Tibial nerve (tissue), 4 donors: ENCODE measurements around the gene SENP6. TPM values are rescaled to one million over a fixed set of nuclear protein-coding genes. Genes with fewer than 3 reads are reported as not detected.
A peak's percentile ranks its signal among the peaks of the same experiment; 100 is the strongest.
"Not testable (repeated sequence)": the region's sequence is repeated elsewhere in the genome, so short reads cannot be mapped to it uniquely, and the experiment has no call there.

ENCODE experiments used
- DNase-seq, 2 donors: peaks; one replicate each; pipeline ENCODE4 v3.0.0-alpha.2; 2019; ENCODE audit warnings: low spot score in 2 of 2
- H3K27ac ChIP-seq, 4 donors: fragments of 200-600 bp; sonication (generic) in 3 of 4; one replicate each; pipeline ENCODE4 v1.5.1; 2017 to 2019; ENCODE audit warnings: mild to moderate bottlenecking in 1 of 4
- H3K27me3 ChIP-seq, 2 donors: fragments of 200-600 bp; sonication (generic) in 1 of 2; one replicate each; pipeline versions ENCODE4 v1.5.1 to v1.6.0; 2017 to 2019
- H3K36me3 ChIP-seq, 3 donors: fragments of 200-600 bp; sonication (generic); one replicate each; pipeline ENCODE4 v1.5.1; 2018 to 2019
- H3K4me1 ChIP-seq, 4 donors: fragments of 200-600 bp; sonication (generic) in 3 of 4; one replicate each; pipeline ENCODE4 v1.5.1; 2017 to 2019
- H3K4me3 ChIP-seq, 4 donors: fragments of 200-600 bp; sonication (generic) in 3 of 4; one replicate each; pipeline ENCODE4 v1.5.1; 2017 to 2019; ENCODE audit warnings: mild to moderate bottlenecking in 1 of 4, moderate library complexity in 1 of 4
- H3K9me3 ChIP-seq, 4 donors: fragments of 200-600 bp; sonication (generic) in 3 of 4; one replicate each; pipeline ENCODE4 v1.5.1; 2017 to 2019
- EP300 ChIP-seq, 2 donors: sonication (generic); formaldehyde crosslinking; IDR thresholded peaks; one replicate each; pipeline ENCODE4 v1.6.1; 2017; ENCODE audit warnings: antibody characterized with exemption in 2 of 2, mild to moderate bottlenecking in 1 of 2
- POLR2A ChIP-seq, 2 donors: fragments of 450-650 bp; IDR thresholded peaks; one replicate each; pipeline ENCODE4 v1.6.1; 2017; ENCODE audit warnings: antibody characterized with exemption in 2 of 2, mild to moderate bottlenecking in 2 of 2, moderate library complexity in 2 of 2
- WGBS, 2 donors: methylation state at CpG; one replicate each; pipeline ENCODE4 v1.1.5; 2018; 5-methylcytosine and 5-hydroxymethylcytosine counted together
- total RNA-seq, 4 donors: library from RNA; depleted of rRNA; stranded (reverse); fragments of >200 nt; gene quantifications; one replicate each; pipeline ENCODE4 v1.1.0, GENCODE V29; 2016
- TF ChIP-seq, protein P1 (sequence below), 5 experiments: fragments of 200-600 bp in 3 of 5; fragments of 450-650 bp in 2 of 5; sonication (generic) in 3 of 5; IDR thresholded peaks; one replicate each; pipeline ENCODE4 v1.5.1; 2016 to 2019; ENCODE audit warnings: antibody characterized with exemption in 5 of 5, mild to moderate bottlenecking in 3 of 5, moderate library complexity in 2 of 5

Gene SENP6
- total RNA-seq, 4 donors from 2014 or later = 107 to 171 (median 142) TPM

DNA sequence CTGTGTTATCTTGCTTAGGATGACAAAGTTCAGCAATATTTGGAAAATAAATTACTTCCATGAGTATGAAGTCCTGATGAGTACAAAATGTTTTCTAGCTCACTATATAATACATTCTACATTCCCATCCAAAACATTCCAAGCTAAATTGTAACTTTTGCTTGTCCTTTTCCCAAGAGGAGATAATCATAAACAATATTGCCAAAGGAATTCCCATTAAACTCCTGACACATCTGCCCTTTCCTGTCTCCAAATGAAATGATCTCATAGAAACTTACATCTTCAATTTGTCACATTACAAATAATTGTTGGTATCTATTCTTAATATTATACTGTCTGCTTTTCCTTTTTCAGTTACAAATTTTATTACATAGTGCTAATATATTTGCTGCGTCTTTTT lies 20.4 kb upstream of the SENP6 start:
- DNase-seq = no peak
- 85 to 91% methylated on average over 1 of the region's 1 CpG for WGBS, 2 donors

DNA sequence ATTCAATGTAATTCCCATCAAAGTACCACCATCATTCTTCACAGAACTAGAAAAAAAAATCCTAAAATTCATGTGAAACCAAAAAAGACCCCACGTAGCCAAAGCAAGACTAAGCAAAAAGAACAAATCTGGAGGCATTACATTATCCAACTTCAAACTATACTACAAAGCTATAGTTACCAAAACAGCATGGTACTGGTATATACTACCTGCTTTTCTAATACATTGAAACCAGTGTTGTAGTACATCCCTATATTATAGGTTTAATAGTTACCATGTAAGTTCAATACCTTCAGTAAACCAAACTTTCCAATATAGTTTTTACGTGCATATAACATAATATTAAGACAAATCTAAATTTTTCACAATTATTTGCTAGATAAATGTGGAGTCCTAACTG lies 17.1 kb upstream of the SENP6 start:
- H3K4me1 ChIP-seq, H3K36me3 ChIP-seq, H3K4me3 ChIP-seq, H3K9me3 ChIP-seq, DNase-seq, H3K27me3 ChIP-seq, H3K27ac ChIP-seq: not testable (repeated sequence)
- WGBS, 2 donors = 90 to 93% methylated on average over 2 of the region's 2 CpGs

More for the DNA sequence above, 20.4 kb upstream of the SENP6 start:
- no peak for TF ChIP-seq POLR2A (IDR thresholded peaks at IDR 0.05)
- TF ChIP-seq, protein P1, sequence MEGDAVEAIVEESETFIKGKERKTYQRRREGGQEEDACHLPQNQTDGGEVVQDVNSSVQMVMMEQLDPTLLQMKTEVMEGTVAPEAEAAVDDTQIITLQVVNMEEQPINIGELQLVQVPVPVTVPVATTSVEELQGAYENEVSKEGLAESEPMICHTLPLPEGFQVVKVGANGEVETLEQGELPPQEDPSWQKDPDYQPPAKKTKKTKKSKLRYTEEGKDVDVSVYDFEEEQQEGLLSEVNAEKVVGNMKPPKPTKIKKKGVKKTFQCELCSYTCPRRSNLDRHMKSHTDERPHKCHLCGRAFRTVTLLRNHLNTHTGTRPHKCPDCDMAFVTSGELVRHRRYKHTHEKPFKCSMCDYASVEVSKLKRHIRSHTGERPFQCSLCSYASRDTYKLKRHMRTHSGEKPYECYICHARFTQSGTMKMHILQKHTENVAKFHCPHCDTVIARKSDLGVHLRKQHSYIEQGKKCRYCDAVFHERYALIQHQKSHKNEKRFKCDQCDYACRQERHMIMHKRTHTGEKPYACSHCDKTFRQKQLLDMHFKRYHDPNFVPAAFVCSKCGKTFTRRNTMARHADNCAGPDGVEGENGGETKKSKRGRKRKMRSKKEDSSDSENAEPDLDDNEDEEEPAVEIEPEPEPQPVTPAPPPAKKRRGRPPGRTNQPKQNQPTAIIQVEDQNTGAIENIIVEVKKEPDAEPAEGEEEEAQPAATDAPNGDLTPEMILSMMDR (IDR thresholded peaks at IDR 0.05) = no peak
- no peak for TF ChIP-seq EP300 (IDR thresholded peaks at IDR 0.05)
- H3K27ac ChIP-seq = no peak overlapping the region
- no peak overlapping the region for H3K4me3 ChIP-seq
- H3K9me3 ChIP-seq = no peaks in the 10 kb centered on the region
- no peaks in the 10 kb centered on the region for H3K4me1 ChIP-seq
- no peaks in the 10 kb centered on the region for H3K27me3 ChIP-seq
- H3K36me3 ChIP-seq = no peaks in the 10 kb centered on the region

DNA sequence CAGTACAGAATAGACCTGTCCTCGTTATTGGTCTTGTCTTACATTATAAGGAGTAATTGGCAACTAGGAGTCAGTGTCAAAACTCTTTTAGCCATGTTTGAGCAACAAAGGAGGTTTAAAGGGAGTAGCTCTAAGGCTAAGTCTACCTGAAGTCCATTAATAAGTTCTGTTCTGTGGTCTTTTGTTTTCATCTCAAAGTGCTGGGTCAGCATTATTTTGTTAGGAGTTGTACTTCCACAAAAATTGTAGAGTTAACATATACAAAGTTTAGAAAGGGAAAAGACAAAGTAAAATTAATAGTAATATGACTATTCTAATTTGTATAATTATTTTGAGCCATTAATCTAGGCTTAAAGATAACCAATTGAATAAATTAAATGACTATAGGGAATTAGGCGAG lies 12.7 kb upstream of the SENP6 start:
- Histone ChIP-seq H3K4me1 (no peaks in the 10 kb centered on the region), H3K27me3 (no peaks in the 10 kb centered on the region), H3K36me3 (no peaks in the 10 kb centered on the region), H3K27ac (no peak overlapping the region), H3K9me3 (no peaks in the 10 kb centered on the region), H3K4me3 (no peak overlapping the region)
- 92 to 95% methylated on average over 2 of the region's 2 CpGs for WGBS, 2 donors
- TF ChIP-seq EP300 (IDR thresholded peaks at IDR 0.05) (no peak), POLR2A (IDR thresholded peaks at IDR 0.05) (no peak)
- TF ChIP-seq, protein P1 (IDR thresholded peaks at IDR 0.05) = no peak
- DNase-seq = no peak

DNA sequence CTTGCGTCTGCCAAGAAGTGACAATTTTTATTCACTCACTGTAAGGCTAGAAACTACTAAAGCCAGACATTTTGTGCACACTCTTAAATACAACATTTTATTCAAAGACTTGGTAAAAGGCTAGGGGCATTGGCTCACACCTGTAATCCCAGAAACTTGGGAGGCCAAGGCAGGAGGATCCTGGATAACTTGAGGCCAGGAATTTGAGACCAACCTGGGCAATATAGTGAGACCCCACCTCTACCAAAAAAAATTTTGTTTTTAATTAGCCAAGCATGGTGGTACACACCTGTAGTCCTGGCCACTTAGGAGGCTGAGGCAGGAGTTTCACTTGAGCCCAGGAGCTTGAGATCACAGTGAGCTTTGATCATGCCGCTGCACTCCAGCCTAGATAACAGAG lies 11.3 kb upstream of the SENP6 start:
- peaks cover 0 to 5% (median 0%) of the 10 kb centered on the region in 4 donors for H3K4me1 ChIP-seq
- H3K27me3 ChIP-seq = no peaks in the 10 kb centered on the region
- H3K36me3 ChIP-seq = no peaks in the 10 kb centered on the region
- no peaks in the 10 kb centered on the region for H3K9me3 ChIP-seq
- no peak overlapping the region for H3K4me3 ChIP-seq
- no peak overlapping the region for H3K27ac ChIP-seq
- no peak for TF ChIP-seq EP300 (IDR thresholded peaks at IDR 0.05)
- 99% methylated on average over 2 of the region's 2 CpGs for WGBS, 2 donors
- DNase-seq = no peak

DNA sequence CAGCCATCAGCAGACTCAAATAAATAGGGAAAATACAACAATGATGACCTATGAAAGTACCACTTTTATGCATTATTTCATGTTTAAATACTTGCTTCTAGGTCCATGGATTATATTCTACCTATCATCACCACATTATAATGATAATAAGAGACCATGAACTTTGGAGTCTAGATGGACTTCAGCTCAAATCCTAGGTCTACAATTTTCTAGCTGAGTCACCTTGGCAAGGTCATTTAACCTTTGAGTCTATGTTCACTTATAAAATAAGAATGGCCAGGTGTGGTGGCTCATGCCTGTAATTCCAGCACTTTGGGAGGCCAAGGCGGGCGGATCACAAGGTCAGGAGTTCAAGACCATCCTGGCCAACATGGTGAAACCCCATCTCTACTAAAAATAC lies 5.3 kb upstream of the SENP6 start:
- WGBS, 2 donors = 91 to 100% methylated on average over 2 of the region's 2 CpGs

DNA sequence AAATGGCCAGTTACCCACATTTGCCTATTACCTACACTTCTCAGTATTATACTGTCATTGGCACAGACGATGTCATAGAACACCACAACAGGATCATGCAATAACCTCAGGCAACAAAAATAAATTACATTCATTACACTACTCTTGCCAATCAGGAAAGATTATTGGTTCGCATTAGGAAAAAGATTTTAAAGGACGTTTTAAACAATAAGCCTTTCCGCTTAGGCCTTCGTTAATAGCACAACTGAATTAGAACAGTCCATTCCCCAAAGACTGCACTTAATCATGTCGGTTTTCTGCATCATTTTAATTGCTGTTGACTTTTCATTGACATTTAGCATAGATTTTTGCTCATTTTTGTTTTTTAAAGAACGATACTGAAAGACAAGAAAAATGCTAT lies 912 bp upstream of the SENP6 start:
- DNase-seq = no peak
- H3K4me3 ChIP-seq = peak overlapping the region; percentile 71 to 85 (median 81)
- 35 to 37% methylated on average over 7 of the region's 7 CpGs for WGBS, 2 donors

More for the DNA sequence above, 5.3 kb upstream of the SENP6 start:
- not testable (repeated sequence) for H3K9me3 ChIP-seq, H3K4me3 ChIP-seq, DNase-seq, H3K36me3 ChIP-seq, H3K27ac ChIP-seq, H3K27me3 ChIP-seq
- H3K4me1 ChIP-seq = peaks cover 0 to 46% (median 18%) of the 10 kb centered on the region in 4 donors

More for the DNA sequence above, 912 bp upstream of the SENP6 start:
- Histone ChIP-seq H3K27ac (peak overlapping the region; percentile 97 to 100 (median 98)), H3K27me3 (no peaks in the 10 kb centered on the region), H3K36me3 (no peaks in the 10 kb centered on the region), H3K4me1 (peaks cover 0 to 59% (median 20%) of the 10 kb centered on the region in 4 donors), H3K9me3 (no peaks in the 10 kb centered on the region)
- TF ChIP-seq EP300 (IDR thresholded peaks at IDR 0.05) = no peak
- TF ChIP-seq, protein P1 (IDR thresholded peaks at IDR 0.05) = no peak
- TF ChIP-seq POLR2A (IDR thresholded peaks at IDR 0.05) = no peak
